ENCODE data around the gene TFAP2B.

The TFAP2B gene

DNA sequence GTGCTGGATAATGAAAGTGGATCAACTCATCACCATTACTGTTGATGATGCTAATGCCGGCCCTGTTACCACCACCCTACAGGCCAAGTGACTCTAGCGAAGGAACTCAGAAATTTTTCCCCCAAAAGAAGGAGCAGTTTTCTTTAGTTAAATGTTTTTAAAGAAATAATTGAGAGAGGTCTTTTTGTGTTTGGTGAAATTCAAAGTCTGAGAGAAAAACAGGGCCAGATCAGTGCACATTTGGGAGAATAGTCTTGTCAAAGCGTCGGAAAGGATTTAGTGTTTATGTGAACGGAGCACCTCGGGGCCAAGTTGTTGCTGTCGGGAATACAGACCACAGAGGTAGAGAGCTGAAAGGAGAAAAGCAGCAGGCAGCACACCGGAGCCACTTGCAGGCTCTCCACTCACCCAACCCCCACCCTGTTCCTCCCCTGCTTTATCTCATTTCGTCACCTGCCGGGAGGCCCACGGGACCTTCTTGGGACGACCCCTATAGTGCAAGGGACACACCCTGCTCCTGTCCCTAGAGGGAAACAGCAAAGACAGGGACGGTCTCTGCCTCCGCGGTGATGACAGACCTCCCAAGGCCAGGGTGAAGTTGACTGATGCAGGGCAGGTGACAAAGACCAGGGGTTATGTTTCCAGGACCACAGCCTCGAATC lies 6.8 kb downstream of the TFAP2B start:
- no peak for DNase-seq

DNA sequence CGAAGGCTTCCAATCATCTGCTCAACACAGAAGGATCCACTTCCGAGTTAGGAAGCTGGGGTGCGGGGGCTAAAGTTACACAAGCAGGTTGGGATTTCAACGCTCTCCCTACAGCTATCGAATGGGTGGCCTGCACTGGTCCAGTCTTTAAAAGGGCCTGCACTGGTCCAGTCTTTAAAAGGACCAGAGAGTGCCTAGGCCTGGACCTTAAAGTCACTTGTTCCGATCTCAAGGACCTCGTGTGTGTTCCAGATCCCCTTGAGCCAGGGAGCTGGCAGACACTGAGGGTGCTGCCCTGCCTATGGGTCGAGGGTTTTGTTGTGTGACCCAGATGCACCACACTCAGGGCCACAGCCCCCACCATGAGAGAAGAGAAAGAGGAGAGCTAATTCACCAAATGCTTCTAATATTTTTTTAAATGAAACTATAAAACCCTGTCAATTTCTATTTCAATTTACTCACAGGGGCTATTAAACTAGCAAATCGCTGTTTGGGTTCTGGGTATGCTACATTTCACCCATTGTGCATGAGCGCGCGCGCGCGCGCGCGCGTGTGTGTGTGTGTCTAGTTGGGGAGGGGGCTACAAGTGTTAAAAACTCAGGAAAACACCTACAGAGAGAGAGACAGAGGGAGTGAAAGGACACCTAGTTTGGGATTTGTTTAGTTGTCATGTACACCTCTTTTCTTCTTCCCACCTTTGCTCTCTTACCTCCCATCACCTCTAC lies 7.5 kb downstream of the TFAP2B start:
- DNase-seq = no peak

DNA sequence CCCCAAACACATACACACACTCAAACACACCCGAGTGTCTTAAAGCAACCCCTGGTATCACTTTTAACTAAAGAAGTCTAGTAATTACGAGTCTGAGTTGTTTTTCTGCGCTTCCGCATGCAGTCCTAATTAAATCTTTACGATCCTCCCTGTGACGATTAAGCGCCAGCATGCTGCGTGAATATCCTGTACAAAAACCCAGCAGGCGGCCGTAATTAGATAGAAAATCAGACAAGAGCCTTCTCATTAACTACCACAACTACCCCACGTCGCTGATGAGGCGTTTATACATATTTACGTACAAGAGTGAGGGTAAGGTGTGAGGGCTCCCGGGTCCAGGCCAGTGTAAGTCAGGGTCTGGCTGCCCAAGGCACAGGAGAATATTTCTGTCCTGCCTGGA lies 8.1 kb downstream of the TFAP2B start:
- DNase-seq = no peak

DNA sequence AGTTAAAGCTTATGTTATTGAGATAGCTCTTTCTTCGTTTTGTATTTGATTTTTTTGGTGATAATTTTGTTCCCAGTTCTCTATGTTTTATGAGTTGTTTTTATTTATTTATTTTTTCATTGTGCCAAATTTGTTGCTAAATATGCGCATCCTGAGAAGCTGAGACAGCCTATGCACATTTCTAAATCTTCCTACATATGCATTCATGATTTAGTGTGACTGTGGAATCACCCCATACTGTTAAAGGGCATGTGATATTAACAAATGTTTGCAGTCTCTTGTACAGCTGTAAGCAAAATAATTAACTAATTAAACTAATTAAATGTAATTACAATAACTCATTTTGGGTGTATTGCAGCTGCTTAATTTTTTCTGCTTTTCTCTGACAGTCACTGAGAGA lies 10.4 kb downstream of the TFAP2B start:
- DNase-seq = no peak

DNA sequence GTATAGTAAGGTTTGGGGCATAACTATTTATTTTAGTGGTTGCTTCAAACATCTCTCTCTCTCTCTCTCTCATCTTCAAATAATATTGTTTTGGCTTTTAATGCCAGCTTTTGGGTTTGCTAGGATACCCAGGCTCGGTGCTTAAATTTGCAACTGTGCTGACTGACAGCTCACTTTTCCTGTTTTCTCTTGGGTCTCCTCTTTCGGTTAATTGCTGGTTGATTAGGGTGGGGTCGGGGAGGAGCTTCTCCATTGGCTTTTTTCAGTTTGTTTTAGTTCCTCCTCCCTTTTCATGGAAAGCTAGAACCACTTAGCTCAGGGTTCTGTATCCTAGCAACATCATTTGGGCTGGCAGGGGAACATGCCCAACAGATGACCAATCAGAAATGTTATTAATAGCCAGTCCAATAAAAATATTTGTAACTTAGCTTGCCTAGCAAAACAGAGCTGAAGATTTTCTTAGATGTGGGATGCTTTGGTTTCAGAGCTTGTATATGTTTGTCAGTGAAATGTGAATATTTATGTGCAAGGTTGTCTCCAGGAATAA lies 11.3 kb downstream of the TFAP2B start:
- DNase-seq = no peak

DNA sequence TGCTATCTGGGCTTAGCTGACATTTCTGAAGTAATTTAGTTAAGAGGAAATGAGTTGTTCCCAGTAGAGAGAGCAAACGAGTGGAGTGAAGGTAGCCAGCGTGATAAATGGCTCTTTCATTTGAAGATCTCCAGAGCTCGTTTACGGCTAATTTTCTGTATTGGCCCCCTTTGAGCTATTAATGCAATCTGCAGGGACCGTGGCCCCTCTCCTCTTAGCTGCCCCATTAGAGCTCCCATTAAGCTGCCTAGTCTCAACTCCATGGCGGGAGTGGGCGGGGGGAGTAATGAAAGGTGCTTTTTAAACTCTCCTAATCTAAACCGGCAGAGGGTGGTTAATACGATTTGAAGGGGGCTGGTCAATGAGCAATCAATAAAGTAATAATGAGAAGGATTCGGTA lies 12.5 kb downstream of the TFAP2B start:
- DNase-seq = no peak

DNA sequence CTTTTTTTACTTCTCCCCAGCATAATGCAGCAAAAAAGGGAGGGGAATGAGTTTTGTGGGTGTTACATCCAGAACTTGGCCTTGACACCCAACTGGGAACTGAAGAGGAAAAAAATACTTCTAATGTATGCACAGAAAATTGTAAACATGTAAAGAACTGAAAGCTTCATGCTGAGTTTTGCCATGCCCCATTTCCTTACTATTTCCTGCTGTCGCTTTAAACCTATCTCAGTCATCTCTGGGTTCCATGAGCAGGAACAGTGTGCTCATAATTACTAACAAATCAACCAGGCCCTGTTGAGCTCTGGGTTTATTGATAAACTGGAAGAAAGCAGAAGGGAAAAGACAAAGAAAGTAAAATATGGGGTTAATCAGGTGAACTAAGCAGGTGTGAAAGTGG lies 14.2 kb downstream of the TFAP2B start:
- DNase-seq = no peak

DNA sequence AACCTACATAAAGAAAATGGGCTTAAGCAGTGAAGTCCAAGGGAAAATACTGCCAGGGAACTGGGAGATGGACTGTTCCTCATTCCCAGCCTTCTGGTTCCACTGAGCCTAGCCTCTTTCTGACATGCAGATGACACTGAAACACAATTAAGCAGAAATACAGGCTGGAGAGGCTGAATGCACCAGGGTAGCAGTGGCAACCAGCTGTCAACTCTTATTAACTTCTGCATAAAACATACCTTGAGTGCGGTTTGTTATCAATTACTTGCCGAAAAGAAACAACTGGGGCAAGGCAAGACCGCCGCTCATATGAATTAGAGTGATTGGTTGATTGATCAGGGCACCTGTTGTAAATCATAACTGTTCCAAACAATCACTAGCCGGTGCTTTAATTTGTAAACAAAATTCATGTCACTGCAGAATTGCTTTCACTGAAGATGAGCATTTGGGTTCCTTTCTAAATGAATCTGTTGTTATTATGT lies 16.3 kb downstream of the TFAP2B start:
- DNase-seq = no peak

DNA sequence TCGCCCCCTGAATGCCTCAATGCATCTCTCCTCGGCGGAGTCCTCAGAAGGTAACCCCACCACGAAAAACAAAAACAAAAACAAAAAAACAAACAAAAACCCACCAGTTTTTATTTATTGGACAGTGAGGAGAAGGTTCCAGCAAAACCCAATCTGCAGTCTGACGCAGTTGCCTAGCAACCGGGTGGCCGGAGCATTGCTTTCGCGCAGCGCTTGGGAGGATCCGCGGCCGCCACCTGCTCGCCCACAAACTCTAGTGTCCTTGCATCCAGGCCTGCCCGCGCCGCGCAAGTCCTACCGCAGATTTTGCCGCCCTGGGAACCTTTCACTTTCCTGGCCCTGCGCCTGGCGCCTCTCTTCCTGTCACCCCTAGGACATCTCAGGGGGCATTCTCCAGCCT lies 17.6 kb downstream of the TFAP2B start:
- DNase-seq = no peak

DNA sequence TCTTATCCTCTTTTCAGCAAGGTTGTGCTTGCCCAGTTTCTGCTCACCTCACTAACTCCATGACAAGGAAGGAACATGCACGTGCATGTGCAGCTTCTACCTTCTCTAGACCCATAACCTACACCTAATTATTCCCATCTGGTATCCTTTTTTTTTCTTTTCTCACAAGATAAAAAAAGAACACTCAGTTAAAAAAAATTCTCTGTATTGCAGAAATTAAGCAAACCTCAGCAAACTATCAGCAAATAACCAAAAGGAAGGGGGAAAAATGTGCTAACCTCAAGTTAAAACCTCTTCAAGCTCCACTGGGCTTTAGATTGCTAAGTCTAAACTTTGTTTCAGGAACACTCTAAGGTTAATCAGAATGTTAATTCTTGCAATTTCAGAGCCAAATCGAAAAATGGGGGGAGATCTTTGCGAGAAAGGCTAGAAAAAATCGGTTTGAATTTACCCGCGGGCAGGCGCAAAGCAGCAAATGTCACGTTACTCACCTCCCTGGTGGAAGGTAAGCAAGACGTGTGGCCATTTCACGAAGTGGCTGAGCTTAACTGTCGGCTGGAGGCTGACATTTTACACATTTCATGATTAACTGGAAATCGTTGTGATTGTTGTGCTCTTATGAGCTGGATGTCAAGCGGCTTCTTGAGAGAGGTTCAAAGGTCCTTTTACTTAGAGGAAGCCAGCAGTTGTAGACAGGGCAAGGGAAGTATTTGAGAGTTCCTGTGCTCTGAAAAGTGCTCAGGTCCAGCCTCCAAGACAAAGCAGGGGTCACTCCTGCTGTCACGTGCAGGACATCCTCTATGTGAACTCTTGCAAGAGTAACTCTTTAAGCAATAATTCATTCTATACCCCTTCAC lies 19.1 kb downstream of the TFAP2B start:
- no peak for DNase-seq

DNA sequence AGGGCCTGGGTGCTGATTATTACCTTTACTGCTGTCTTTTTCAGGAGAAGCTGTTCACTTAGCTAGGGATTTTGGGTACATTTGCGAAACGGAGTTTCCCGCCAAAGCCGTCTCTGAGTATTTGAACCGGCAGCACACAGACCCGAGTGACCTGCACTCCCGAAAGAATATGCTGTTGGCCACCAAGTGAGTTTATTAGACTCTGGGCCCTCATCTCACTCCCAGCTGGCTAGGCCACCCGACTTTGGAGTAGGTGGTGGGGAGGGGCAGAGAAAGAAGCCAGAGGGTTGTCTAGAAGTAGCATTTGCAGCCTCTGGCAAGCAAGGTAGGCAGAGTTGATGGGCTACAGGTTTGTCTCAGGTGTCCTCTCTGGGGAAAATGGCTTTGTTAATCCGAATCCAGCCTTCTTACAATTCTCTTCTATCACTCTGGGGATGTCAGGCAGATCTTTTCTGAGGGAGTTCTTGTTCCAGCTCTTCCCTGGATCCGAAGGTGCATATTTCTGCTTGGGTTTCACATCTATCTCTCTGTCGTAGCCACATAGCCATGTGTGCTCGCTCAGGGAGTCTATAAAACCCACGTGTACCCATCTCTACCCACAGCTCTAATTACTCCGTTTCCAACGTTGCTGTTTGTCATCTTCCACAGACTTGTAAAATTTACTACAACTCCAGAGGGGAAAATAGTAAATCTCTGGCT lies 21.6 kb downstream of the TFAP2B start:
- DNase-seq = no peak

DNA sequence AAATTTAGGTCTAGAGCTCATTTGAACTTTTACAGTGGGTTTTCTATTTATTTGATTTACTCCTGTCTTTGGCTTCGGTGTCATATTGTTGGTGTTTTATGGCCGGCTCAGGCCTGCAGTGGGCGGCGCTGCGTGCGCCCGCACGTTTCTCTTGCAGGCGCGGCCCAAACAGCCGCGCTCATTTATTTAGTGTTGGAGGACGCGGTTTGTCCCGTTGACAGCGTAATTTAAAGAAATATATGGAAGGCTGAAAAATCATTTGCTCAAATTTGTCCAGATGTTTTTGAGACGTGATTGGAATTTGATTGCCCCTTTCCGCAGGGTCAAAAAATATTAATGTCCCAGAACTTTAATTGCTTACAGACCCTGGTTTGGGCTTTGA lies 22.1 kb downstream of the TFAP2B start:
- DNase-seq = no peak

DNA sequence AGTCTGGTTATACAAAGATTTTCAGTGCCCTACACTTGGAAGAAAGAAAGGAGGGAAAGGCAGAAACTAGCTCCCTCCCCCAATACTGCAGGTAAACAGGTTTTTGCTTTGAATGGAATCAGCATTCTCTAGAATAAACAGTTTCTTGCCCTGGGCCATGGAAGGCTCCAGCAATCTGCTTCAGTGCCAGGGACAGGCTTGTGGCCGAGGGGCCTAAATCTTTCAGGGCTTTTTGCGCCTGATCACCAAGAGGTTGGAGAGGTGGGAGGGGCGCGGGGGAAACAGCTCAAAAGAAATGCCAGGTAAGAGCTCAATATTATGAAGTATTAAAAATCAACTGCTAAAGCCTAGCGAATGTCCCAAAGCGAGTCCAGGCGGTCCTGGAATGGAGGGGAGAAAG lies 23.8 kb downstream of the TFAP2B start:
- DNase-seq = no peak

DNA sequence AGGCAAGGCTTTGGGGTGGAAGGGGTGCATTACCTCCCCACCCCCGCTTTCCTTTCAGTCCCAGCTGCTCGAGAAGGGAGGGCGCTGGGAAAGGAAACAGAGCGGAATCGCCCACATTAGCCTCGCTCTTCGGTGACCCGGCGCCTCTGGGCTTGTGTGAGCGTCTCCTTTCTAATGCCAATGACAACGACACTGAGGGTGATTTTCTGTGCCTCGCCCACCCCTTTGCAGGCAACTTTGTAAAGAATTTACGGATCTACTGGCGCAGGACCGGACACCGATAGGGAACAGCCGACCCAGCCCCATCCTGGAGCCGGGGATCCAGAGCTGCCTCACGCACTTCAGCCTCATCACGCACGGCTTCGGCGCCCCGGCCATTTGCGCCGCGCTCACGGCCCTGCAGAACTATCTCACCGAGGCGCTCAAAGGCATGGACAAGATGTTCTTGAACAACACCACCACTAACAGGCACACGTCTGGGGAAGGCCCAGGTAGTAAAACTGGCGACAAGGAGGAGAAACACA lies 24.3 kb downstream of the TFAP2B start:
- DNase-seq = no peak

DNA sequence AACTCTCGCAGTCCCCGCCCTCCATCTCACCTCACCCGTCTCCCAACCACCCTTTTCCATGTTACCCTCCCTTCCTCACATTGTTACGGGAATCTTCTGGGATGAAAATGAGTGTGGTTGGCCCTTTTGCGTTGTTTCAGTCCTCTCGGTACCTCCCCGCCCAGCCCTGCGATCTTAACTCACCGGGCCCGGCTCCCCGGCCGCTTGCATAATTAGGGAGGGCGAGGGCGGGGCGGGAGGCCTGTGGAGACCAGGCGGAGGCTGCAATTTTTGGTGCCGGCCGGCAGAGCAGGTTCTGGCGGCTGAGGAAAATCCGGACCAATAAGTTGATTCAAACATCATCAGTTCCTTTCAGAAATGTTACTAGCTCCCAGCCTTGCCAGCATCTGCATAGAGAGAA lies 25.2 kb downstream of the TFAP2B start:
- DNase-seq = no peak

DNA sequence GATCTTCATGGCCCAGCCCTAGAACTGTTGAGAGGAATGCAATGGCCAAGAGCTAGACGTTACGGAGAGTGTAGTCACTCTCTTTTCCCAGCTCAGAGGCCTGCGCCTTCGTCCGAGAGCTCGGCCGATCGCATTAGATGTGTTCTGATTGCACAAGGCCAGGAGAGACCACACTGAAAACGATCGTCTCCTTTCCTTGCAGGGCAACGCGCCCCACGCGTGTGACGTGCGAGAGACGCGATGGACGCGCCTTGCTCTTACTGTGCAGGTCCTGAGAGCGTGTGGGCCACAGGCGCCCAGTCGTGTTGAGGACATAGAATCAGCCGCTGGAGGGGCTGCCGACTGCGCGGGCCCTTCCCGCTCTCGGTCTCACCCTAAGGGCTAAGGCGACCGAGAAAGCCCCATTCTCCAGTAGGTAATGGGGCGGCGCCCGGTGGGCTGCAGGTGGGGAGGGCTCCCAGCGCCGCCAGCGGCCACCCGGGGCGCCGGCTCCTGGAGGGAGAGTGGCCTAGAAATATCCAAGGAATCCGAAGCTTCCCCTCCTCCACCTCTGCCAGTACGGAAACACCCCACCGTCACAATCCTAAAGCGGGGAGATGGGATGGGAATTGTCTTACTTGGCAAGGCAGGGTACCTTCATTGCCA lies 26.9 kb downstream of the TFAP2B start:
- no peak for DNase-seq

DNA sequence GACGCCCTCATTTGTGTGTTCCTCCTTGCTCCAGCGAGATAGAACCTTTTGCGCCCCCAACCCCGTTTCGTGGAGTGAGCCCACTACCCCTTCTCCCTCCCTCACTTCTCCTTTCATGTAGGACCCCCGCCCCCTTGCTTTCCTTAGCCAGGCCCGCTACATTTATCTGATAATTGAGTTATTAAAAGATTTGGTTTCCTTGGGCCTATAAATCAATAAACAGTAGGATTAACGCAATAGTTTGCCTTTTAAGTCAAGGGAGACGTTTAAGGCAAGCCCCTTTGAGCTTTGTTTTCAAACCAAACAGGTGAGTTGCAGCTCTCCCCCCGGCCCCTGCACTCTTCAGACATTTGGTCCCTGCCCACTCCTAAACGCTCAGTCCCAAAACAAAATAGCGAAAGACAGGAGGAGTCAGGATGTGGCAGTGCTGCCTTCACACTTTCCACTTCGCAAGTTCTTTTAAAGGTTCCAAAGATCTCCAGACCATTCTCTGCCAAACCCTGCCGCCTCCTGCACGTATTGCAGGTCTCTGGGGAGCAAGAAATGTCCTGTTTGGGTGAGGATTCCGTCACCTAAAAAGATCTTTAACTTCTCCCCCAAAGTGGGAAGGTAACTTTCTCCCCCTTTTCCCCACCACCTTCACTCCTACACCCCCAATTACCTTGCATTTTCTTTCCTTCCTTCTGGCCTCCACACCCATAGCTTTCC lies 27.6 kb downstream of the TFAP2B start:
- DNase-seq = no peak

DNA sequence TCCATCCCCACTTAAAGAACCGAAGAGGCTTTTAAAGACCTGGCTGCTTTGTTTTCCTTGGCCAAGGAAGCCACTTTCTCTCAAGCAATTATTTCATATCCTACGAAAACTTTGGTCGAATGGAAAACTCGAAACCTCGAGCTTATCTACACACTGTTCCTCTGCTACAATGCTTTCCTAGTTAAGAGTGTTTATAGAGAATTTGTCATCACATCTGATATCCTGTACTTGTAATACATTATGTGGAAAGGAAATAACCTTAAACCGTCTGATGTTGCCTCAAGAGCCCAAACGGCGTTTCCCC lies 28.1 kb downstream of the TFAP2B start:
- DNase-seq = no peak

DNA sequence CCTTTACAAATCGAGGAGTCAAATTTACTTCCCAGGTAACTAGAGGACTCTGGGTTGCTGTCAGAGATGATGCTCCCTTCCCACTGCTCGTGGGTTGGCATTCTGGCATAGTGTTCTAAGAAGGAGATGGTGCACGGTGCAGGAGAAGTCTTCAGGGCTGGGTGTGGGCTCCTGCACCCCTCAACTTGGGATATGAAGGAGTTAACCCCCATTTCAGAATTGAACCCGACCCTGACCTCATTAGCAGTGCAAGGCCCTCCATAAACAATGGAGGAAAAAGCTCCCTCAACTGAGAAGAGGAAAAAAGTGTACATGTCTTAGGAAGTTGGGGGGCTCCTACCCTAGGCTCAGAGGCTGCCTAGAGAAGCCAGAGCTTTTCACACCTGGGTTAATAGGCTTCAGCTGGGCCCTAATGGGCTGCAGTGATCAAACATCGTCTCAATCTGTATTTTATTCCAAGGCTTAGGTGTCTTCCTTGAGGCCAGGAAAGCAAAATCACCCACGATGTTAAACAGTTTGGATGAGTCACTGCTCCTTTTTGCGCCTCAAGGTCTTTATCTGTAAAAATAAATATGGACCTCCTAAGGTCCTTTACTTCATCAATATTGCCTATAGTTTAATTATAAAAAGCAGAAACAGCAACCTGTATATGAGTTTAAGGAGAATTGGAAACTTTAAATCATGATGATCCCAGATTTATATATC lies 29.4 kb downstream of the TFAP2B start:
- no peak for DNase-seq

DNA sequence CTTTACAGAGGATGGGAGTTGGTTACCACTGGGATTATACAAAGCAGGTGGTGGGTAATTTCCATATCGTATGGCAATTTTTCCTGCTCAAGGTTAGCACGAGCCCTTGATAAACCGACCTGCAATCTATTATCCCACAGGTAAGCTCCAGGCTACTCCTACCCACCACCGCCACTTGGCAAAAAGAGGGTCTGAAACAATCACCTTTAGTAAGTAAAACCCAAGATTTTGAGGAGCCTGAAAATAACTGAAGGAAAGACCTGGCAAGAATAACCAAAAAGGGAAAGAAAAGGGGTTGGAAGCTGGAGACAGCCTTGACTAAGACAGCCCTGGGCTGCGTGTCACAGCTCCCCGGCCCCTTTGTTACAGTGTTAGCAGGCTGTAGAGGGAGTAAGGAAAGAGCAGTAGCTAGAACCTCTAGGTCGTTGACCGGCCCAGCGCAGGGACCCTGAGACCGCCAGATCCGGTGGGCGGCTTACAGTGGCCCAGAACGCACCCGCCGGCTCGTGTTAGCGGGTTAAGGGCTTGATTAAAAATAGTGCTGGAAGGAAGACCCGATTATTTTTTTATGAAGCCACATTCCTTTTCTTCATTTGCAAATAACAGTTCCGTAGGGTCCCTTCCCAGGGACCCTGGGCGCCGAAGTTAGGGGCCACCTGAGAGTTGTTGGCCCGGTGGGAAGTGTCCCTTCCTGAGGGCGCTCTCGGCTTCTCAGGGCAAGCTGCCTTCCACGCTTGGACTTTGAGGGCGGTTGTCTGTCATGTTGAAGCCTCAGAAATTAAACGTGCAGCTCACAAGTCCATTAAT lies 30.5 kb downstream of the TFAP2B start:
- DNase-seq = no peak

All from stimulated activated CD4-positive, alpha-beta T cell treated with anti-CD3 and anti-CD28 coated beads, Interleukin-4, amount 100 ng/mL, for 1 hour (primary cell).